ENCODE results near the gene HDAC4.

GRCh38 chr2:239313776-239314175 lies 87.0 kb downstream of the HDAC4 start:
- TF ChIP-seq POLR2A (IDR thresholded peaks at IDR 0.05) (no peak), CTCF (IDR thresholded peaks at IDR 0.05) (no peak), POLR2AphosphoS5 (IDR thresholded peaks at IDR 0.05; ENCODE audit: insufficient read depth in 1 of 2, low read depth in 1 of 2) (no peak)
